Nephron progenitor cell (in vitro differentiated cells): Measurements from ENCODE around the gene NEIL1.
A peak's percentile ranks its signal among the peaks of the same experiment; 100 is the strongest.
"Not testable (repeated sequence)": the region's sequence is repeated elsewhere in the genome, so short reads cannot be mapped to it uniquely, and the experiment has no call there.

ENCODE experiments used
- DNase-seq: peaks from one replicate; pipeline ENCODE4 v3.0.0; 2021
- H3K27ac Mint-ChIP-seq: 2 replicates; pipeline ENCODE4 v1.8.0; 2021; ENCODE audit warnings: mild to moderate bottlenecking, moderate library complexity, mixed read lengths
- H3K27me3 Mint-ChIP-seq: 2 replicates; pipeline ENCODE4 v1.8.0; 2021; ENCODE audit warnings: mild to moderate bottlenecking, low read depth, mixed read lengths; ENCODE audit not compliant: poor library complexity
- H3K36me3 Mint-ChIP-seq: 2 replicates; pipeline ENCODE4 v1.8.0; 2021; ENCODE audit warnings: low read depth, mixed read lengths
- H3K4me1 Mint-ChIP-seq: 2 replicates; pipeline ENCODE4 v1.8.0; 2021; ENCODE audit warnings: mixed read lengths
- H3K4me3 Mint-ChIP-seq: 2 replicates; pipeline ENCODE4 v1.8.0; 2021; ENCODE audit warnings: mild to moderate bottlenecking, moderate library complexity, mixed read lengths
- H3K9me3 Mint-ChIP-seq: 2 replicates; pipeline ENCODE4 v1.8.0; 2021; ENCODE audit warnings: mild to moderate bottlenecking, moderate library complexity, mixed read lengths
- CTCF ChIP-seq: fragments of 200-600 bp; sonication (generic); IDR thresholded peaks from 2 replicates; pipeline ENCODE4 v1.5.0; 2021; ENCODE audit warnings: antibody characterized with exemption

Gene NEIL1

GRCh38 chr15:75368689-75369239, 21.9 kb downstream of the NEIL1 start:
- peak overlapping the region; percentile 92 for H3K4me3 Mint-ChIP-seq
- H3K27me3 Mint-ChIP-seq, result no peaks in the 10 kb centered on the region
- peaks cover 15% of the 10 kb centered on the region for H3K4me1 Mint-ChIP-seq
- peaks cover 28% of the 10 kb centered on the region for H3K36me3 Mint-ChIP-seq
- H3K27ac Mint-ChIP-seq, result peak overlapping the region; percentile 98
- peak; percentile 26 for DNase-seq
- H3K9me3 Mint-ChIP-seq, result no peaks in the 10 kb centered on the region
- TF ChIP-seq CTCF, result no peak

- DNase-seq, result no peak
- TF ChIP-seq CTCF, result no peak
- H3K4me3 Mint-ChIP-seq, result peak overlapping the region; percentile 92
- peaks cover 15% of the 10 kb centered on the region for H3K4me1 Mint-ChIP-seq
- H3K36me3 Mint-ChIP-seq, result peaks cover 37% of the 10 kb centered on the region
- no peaks in the 10 kb centered on the region for H3K9me3 Mint-ChIP-seq
- H3K27me3 Mint-ChIP-seq, result no peaks in the 10 kb centered on the region
- peak overlapping the region; percentile 76 for H3K27ac Mint-ChIP-seq
Measured at GRCh38 chr15:75369897-75370581, 23.2 kb downstream of the NEIL1 start.

- Mint-ChIP-seq H3K27ac (no peak overlapping the region), H3K27me3 (no peaks in the 10 kb centered on the region), H3K4me3 (no peak overlapping the region), H3K4me1 (peaks cover 15% of the 10 kb centered on the region), H3K36me3 (peaks cover 51% of the 10 kb centered on the region), H3K9me3 (no peaks in the 10 kb centered on the region)
- no peak for DNase-seq
- TF ChIP-seq CTCF, result no peak
Measured at GRCh38 chr15:75371486-75371885, 24.6 kb downstream of the NEIL1 start.

GRCh38 chr15:75371901-75372688, 25.3 kb downstream of the NEIL1 start:
- Mint-ChIP-seq H3K4me1 (peaks cover 15% of the 10 kb centered on the region), H3K27ac (peak overlapping the region; percentile 59), H3K27me3 (no peaks in the 10 kb centered on the region), H3K36me3 (peaks cover 54% of the 10 kb centered on the region), H3K9me3 (no peaks in the 10 kb centered on the region), H3K4me3 (no peak overlapping the region)
- DNase-seq, result no peak
- no peak for TF ChIP-seq CTCF

- DNase-seq, result no peak
- no peak overlapping the region for H3K4me3 Mint-ChIP-seq
- no peaks in the 10 kb centered on the region for H3K27me3 Mint-ChIP-seq
- no peaks in the 10 kb centered on the region for H3K9me3 Mint-ChIP-seq
- H3K4me1 Mint-ChIP-seq, result no peaks in the 10 kb centered on the region
- H3K27ac Mint-ChIP-seq, result peak overlapping the region; percentile 14
- no peak for TF ChIP-seq CTCF
- H3K36me3 Mint-ChIP-seq, result peaks cover 64% of the 10 kb centered on the region
Measured at GRCh38 chr15:75380773-75381172, 33.9 kb downstream of the NEIL1 start.

GRCh38 chr15:75383986-75384385, 37.1 kb downstream of the NEIL1 start:
- H3K36me3 Mint-ChIP-seq, result peaks cover 71% of the 10 kb centered on the region
- not testable (repeated sequence) for DNase-seq

More at GRCh38 chr15:75383986-75384385, 37.1 kb downstream of the NEIL1 start:
- not testable (repeated sequence) for H3K9me3 Mint-ChIP-seq, H3K27ac Mint-ChIP-seq, H3K4me3 Mint-ChIP-seq, H3K27me3 Mint-ChIP-seq, H3K4me1 Mint-ChIP-seq
